Esophagus muscularis mucosa (tissue), 4 donors: ENCODE measurements around the gene XPC. TPM values are rescaled to one million over a fixed set of nuclear protein-coding genes. Genes with fewer than 3 reads are reported as not detected.

ENCODE experiments used
- DNase-seq: peaks from one replicate; pipeline ENCODE4 v3.0.0-alpha.2; 2017; ENCODE audit errors: extremely low spot score
- H3K27ac ChIP-seq, 4 donors: fragments of 200-600 bp; sonication (generic); replicated peaks in 1 of 4; 1 replicate in 3 of 4; 2 replicates in 1 of 4; pipeline ENCODE4 v1.5.1; 2016 to 2019; ENCODE audit warnings: mild to moderate bottlenecking in 1 of 4
- H3K27me3 ChIP-seq, 4 donors: fragments of 200-600 bp; sonication (generic); one replicate each; pipeline versions ENCODE4 v1.5.1 to v1.6.0; 2016 to 2019
- H3K36me3 ChIP-seq, 4 donors: fragments of 200-600 bp; sonication (generic); one replicate each; pipeline ENCODE4 v1.5.1; 2016 to 2019
- H3K4me1 ChIP-seq, 4 donors: fragments of 200-600 bp; sonication (generic); one replicate each; pipeline ENCODE4 v1.5.1; 2016 to 2019
- H3K4me3 ChIP-seq, 4 donors: fragments of 200-600 bp; sonication (generic); 1 replicate in 2 of 4; 2 replicates in 2 of 4; pipeline ENCODE4 v1.5.1; 2016 to 2019; ENCODE audit warnings: mild to moderate bottlenecking in 4 of 4, moderate library complexity in 1 of 4
- H3K9me3 ChIP-seq, 4 donors: fragments of 200-600 bp; sonication (generic); 1 replicate in 3 of 4; 2 replicates in 1 of 4; pipeline ENCODE4 v1.5.1; 2016 to 2019
- CTCF ChIP-seq, 3 experiments: fragments of 200-600 bp in 2 of 3; fragments of 450-650 bp in 1 of 3; sonication (generic) in 2 of 3; IDR thresholded peaks; one replicate each; pipeline ENCODE4 v1.5.1; 2017 to 2019; ENCODE audit warnings: antibody characterized with exemption in 3 of 3, mild to moderate bottlenecking in 2 of 3, moderate library complexity in 1 of 3
- EP300 ChIP-seq: sonication (generic); formaldehyde crosslinking; IDR thresholded peaks from one replicate; pipeline ENCODE4 v1.6.1; 2017; ENCODE audit warnings: antibody characterized with exemption
- POLR2A ChIP-seq: fragments of 450-650 bp; IDR thresholded peaks from one replicate; pipeline ENCODE4 v1.6.1; 2017; ENCODE audit warnings: antibody characterized with exemption, moderate library complexity, mild to moderate bottlenecking, low read depth
- POLR2AphosphoS5 ChIP-seq, 2 donors: sonication (generic); formaldehyde crosslinking; IDR thresholded peaks; one replicate each; pipeline ENCODE4 v1.6.1; 2017; ENCODE audit warnings: antibody characterized with exemption in 2 of 2
- WGBS: methylation state at CpG from one replicate; pipeline ENCODE4 v1.1.5; 2018; 5-methylcytosine and 5-hydroxymethylcytosine counted together
- intact Hi-C: fragments of 100-400 bp; cut with DNase I; formaldehyde crosslinking; loops from one replicate; pipeline ENCODE4 v1.15.1; 2023
- total RNA-seq, 4 donors: library from RNA; depleted of rRNA; stranded (reverse); fragments of >200 nt; gene quantifications; one replicate each; pipeline versions ENCODE4 v1.1.0 to v1.2.1, GENCODE V29; 2016

XPC gene
- total RNA-seq, 4 donors from 2014 or later: 28.9 to 41.9 (median 37.8) TPM

DNA sequence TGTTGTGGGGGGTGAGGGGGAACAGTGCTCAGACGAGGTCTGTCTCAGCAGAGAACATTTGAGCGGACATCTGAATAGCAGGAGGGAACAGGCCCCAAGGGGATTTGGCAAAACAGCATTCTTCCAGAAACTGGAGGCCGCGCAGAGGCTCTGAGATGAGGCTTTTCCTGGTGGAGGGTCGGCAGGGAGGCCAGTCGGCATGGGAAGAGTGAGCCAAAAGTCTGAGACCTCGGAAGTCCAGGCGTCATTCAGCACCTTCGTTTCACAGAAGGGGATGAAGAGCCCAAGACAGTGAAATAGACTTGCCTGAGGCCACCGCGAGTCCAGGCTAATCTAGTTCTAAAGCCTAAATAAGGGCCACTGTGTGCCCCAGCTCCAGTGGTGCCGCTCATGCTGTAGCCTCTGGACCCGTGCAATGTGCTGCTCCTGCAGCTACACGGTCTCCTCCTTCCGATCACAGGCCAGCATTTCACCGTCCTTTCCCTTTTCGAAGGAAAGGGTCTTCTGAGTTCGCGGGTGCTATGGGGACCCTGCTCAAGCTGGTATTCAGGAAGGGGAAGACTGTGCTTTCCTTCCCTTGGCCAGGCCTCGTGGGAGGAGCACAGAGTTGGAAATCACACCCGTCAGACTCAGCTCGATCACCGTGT, 24.6 kb upstream of the XPC start:
- DNase-seq: no peak
- Histone ChIP-seq H3K27ac (no peak overlapping the region), H3K27me3 (no peaks in the 10 kb centered on the region), H3K4me1 (peaks cover 8 to 27% (median 16%) of the 10 kb centered on the region in 4 donors), H3K36me3 (peaks cover 6 to 24% (median 16%) of the 10 kb centered on the region in 4 donors), H3K4me3 (no peak overlapping the region), H3K9me3 (no peaks in the 10 kb centered on the region)
- TF ChIP-seq CTCF (IDR thresholded peaks at IDR 0.05) (no peak), POLR2AphosphoS5 (IDR thresholded peaks at IDR 0.05) (no peak)
- intact Hi-C loops: loop anchor here (2.0 to 5.0 kb wide), 2 partner anchors 59 to 266 kb away; no protein-coding TSS in a partner anchor
- 75% methylated on average over 23 of the region's 23 CpGs for WGBS

DNA sequence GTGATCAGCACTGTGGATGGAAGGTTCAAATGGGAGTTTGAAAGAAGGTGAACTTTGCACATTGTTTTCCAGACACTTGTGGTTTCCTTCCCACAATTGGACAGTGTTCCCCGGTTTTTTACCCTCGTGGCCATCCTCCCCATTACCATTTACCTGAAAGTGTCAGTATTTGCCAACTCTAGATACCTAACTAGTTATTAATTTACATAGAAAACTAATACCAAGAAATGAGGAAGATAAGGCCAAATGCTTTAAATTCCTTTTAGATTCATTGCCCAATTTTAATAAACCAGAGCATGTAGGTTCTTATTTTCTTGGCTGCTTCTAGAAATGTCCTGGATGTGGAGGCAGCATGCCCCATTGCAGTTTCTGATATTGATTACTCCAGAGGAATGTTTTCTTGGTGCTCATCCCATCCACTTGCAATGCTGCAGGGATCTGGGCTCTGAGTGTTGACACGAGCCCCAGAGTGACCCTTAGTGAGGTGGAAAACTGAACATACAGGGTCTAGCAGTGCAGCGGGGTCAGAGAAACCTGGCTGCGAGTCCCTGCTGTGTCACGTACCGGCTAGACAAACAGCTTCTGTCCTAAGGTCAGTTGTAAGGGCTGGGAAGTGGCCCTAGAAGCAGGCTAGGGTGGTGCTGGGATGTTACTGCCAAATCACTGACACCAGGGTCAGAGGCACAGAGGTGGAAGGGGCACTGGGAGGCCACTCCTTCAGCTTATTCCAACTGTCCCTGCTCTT, 23.7 kb upstream of the XPC start:
- DNase-seq: no peak
- no peak overlapping the region for H3K27ac ChIP-seq
- no peaks in the 10 kb centered on the region for H3K9me3 ChIP-seq
- intact Hi-C loops: loop anchor here (2.0 to 5.0 kb wide), 2 partner anchors 60 to 267 kb away; no protein-coding TSS in a partner anchor
- 70% methylated on average over 7 of the region's 7 CpGs for WGBS
- H3K4me3 ChIP-seq: no peak overlapping the region
- TF ChIP-seq POLR2A (no peak), POLR2AphosphoS5 (IDR thresholded peaks at IDR 0.05) (no peak), EP300 (no peak), CTCF (IDR thresholded peaks at IDR 0.05) (no peak)
- H3K27me3 ChIP-seq: no peaks in the 10 kb centered on the region
- H3K4me1 ChIP-seq: peaks cover 8 to 27% (median 16%) of the 10 kb centered on the region in 4 donors
- peaks cover 8 to 30% (median 21%) of the 10 kb centered on the region in 4 donors for H3K36me3 ChIP-seq

GRCh38 chr3:14200841-14201240, 22.4 kb upstream of the XPC start:
- Histone ChIP-seq H3K9me3 (no peaks in the 10 kb centered on the region), H3K4me3 (no peak overlapping the region), H3K36me3 (peaks cover 8 to 40% (median 21%) of the 10 kb centered on the region in 4 donors), H3K27me3 (no peaks in the 10 kb centered on the region), H3K4me1 (peaks cover 8 to 27% (median 16%) of the 10 kb centered on the region in 4 donors), H3K27ac (no peak overlapping the region)
- intact Hi-C loops: loop anchor here (5.0 kb wide), 1 partner anchor 61 kb away; no protein-coding TSS in a partner anchor
- DNase-seq: no peak
- no peak for TF ChIP-seq POLR2AphosphoS5 (IDR thresholded peaks at IDR 0.05)
- TF ChIP-seq CTCF (IDR thresholded peaks at IDR 0.05): no peak
- TF ChIP-seq EP300: no peak
- TF ChIP-seq POLR2A: no peak
- 89% methylated on average over 4 of the region's 4 CpGs for WGBS

DNA sequence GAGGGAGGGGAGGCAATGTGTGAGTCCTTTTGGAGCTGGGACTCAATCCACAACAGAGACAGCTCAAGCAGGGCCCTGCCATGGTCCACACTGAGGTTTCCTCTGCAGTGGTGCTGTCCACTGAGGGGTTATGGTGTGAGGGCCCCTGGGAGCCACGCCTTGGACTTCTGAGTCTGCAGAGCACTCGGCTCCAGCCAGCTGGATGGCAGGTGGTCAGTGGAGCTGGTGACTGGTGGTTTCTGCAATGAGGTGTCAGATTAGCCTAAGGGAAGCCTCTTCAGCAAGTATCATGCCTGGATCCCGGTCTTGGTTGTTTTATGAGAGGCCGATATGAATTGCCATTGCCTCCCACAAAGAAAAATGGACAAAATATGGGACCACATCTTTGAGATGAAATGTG, 21.9 kb upstream of the XPC start:
- Histone ChIP-seq H3K4me1 (peaks cover 8 to 27% (median 15%) of the 10 kb centered on the region in 4 donors), H3K9me3 (no peaks in the 10 kb centered on the region), H3K36me3 (peaks cover 8 to 40% (median 21%) of the 10 kb centered on the region in 4 donors), H3K27ac (no peak overlapping the region), H3K27me3 (no peaks in the 10 kb centered on the region), H3K4me3 (no peak overlapping the region)
- DNase-seq: no peak
- TF ChIP-seq CTCF (IDR thresholded peaks at IDR 0.05): no peak
- intact Hi-C loops: loop anchor here (5.0 kb wide), 1 partner anchor 62 kb away; no protein-coding TSS in a partner anchor
- WGBS: 78% methylated on average over 4 of the region's 4 CpGs
